ENCODE data around the gene GLIS1. TPM values are rescaled to one million over a fixed set of nuclear protein-coding genes. Genes with fewer than 3 reads are reported as not detected.

Gene GLIS1
- total and polyA plus RNA-seq, 9 donors: 0.12 to 2.9 (median 0.48) TPM; not detected in 1

DNA sequence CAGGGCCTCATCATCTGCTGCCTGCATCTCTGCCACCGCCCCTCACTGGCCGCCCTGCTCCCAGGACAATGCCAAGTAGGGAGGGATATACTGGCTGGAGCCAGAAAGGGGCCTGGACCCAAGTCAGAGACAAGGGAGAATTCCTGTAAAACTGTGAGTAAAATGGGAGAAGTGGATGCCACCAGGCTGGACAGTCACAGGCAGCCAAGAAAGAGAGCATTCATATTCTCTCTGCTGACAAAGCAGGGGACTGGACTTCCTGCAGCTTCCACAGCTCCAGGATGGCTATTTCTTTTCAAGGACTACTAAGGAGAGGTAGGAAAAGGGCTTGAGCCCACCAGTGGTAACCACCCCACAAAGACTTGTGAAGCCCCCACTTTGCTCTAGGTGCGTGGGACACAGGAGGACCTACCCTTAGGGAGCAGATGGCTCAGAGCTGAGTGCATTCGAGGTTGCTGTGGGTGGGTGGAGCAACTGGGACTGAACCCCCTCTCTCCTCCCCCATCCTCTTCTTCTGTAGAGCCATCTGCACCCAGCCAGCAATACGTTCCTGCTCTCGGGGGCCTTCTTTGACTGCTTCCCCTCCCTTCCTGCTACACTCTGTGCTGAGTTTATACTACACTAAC is 57.5 kb downstream of the GLIS1 start:
- no peak for DNase-seq
- intact Hi-C loops (cut with DNase I): loop anchor here in 1 of 4 donors (10.0 kb wide), 1 partner anchor 197 kb away; no protein-coding TSS in a partner anchor
- WGBS, 3 donors: 51 to 64% (median 51%) methylated on average over 6 of the region's 6 CpGs
- Histone ChIP-seq H3K4me1 (ENCODE audit: insufficient read depth) (no peaks in the 10 kb centered on the region), H3K4me3 (no peak overlapping the region), H3K36me3 (no peaks in the 10 kb centered on the region), H3K9me3 (no peaks in the 10 kb centered on the region), H3K27ac (no peak overlapping the region), H3K27me3 (no peaks in the 10 kb centered on the region)
- no peak for TF ChIP-seq EP300 (IDR thresholded peaks at IDR 0.05)
- TF ChIP-seq, protein P1, sequence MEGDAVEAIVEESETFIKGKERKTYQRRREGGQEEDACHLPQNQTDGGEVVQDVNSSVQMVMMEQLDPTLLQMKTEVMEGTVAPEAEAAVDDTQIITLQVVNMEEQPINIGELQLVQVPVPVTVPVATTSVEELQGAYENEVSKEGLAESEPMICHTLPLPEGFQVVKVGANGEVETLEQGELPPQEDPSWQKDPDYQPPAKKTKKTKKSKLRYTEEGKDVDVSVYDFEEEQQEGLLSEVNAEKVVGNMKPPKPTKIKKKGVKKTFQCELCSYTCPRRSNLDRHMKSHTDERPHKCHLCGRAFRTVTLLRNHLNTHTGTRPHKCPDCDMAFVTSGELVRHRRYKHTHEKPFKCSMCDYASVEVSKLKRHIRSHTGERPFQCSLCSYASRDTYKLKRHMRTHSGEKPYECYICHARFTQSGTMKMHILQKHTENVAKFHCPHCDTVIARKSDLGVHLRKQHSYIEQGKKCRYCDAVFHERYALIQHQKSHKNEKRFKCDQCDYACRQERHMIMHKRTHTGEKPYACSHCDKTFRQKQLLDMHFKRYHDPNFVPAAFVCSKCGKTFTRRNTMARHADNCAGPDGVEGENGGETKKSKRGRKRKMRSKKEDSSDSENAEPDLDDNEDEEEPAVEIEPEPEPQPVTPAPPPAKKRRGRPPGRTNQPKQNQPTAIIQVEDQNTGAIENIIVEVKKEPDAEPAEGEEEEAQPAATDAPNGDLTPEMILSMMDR (IDR thresholded peaks at IDR 0.05): no peak
- no peak for TF ChIP-seq POLR2A (IDR thresholded peaks at IDR 0.05)

- 90 to 93% (median 93%) methylated on average over 8 of the region's 8 CpGs for WGBS, 3 donors
- intact Hi-C loops (cut with DNase I): loop anchor here in 1 of 4 donors (10.0 kb wide), 1 partner anchor 196 kb away; no protein-coding TSS in a partner anchor
- H3K9me3 ChIP-seq: no peaks in the 10 kb centered on the region
Observed at GRCh38 chr1:53680868-53681267, 58.1 kb downstream of the GLIS1 start.

GRCh38 chr1:53678938-53679825 is 59.8 kb downstream of the GLIS1 start:
- H3K9me3 ChIP-seq: no peaks in the 10 kb centered on the region
- no peaks in the 10 kb centered on the region for H3K27me3 ChIP-seq
- no peak overlapping the region for H3K27ac ChIP-seq
- TF ChIP-seq POLR2A (IDR thresholded peaks at IDR 0.05) (no peak), EP300 (IDR thresholded peaks at IDR 0.05) (no peak)
- TF ChIP-seq, protein P1 (IDR thresholded peaks at IDR 0.05): no peak
- no peaks in the 10 kb centered on the region for H3K36me3 ChIP-seq
- no peak for DNase-seq
- intact Hi-C loops (cut with DNase I): no loop called here
- WGBS, 3 donors: 35 to 45% (median 37%) methylated on average over 15 of the region's 15 CpGs
- no peaks in the 10 kb centered on the region for H3K4me1 ChIP-seq (ENCODE audit: insufficient read depth)
- H3K4me3 ChIP-seq: no peak overlapping the region

More at GRCh38 chr1:53680868-53681267, 58.1 kb downstream of the GLIS1 start:
- no peak overlapping the region for H3K4me3 ChIP-seq
- no peak for DNase-seq
- TF ChIP-seq EP300 (IDR thresholded peaks at IDR 0.05) (no peak), POLR2A (IDR thresholded peaks at IDR 0.05) (no peak)
- TF ChIP-seq, protein P1 (IDR thresholded peaks at IDR 0.05): no peak
- no peaks in the 10 kb centered on the region for H3K4me1 ChIP-seq (ENCODE audit: insufficient read depth)
- no peak overlapping the region for H3K27ac ChIP-seq
- H3K27me3 ChIP-seq: no peaks in the 10 kb centered on the region
- no peaks in the 10 kb centered on the region for H3K36me3 ChIP-seq

GRCh38 chr1:53678507-53678906 is 60.5 kb downstream of the GLIS1 start:
- no peak for DNase-seq
- TF ChIP-seq POLR2A (IDR thresholded peaks at IDR 0.05): no peak
- TF ChIP-seq, protein P1 (IDR thresholded peaks at IDR 0.05): no peak
- TF ChIP-seq EP300 (IDR thresholded peaks at IDR 0.05): no peak
- Histone ChIP-seq H3K4me3 (no peak overlapping the region), H3K4me1 (ENCODE audit: insufficient read depth) (no peaks in the 10 kb centered on the region), H3K36me3 (no peaks in the 10 kb centered on the region), H3K27ac (no peak overlapping the region), H3K9me3 (no peaks in the 10 kb centered on the region), H3K27me3 (no peaks in the 10 kb centered on the region)
- intact Hi-C loops (cut with DNase I): no loop called here
- 35 to 42% (median 41%) methylated on average over 4 of the region's 4 CpGs for WGBS, 3 donors

All from ovary (tissue), 9 donors.